Measurements from ENCODE around the gene NT5C. TPM values are rescaled to one million over a fixed set of nuclear protein-coding genes. Genes with fewer than 3 reads are reported as not detected.

The NT5C gene
- total RNA-seq, 2 experiments from 2014 or later, result 14.1 to 16.1 TPM

GRCh38 chr17:75124041-75124818, 7.3 kb downstream of the NT5C start:
- ChIA-PET CTCF (interaction anchor here (1.4 to 3.8 kb wide), 5 partner anchors 10 to 77 kb away, joined by 3 to 25 read pairs (median 7); partner anchors contain the start of gene ARMC7), POLR2A (interaction anchor here (0.6 to 1.5 kb wide), 8 partner anchors 10 to 237 kb away, joined by 3 to 10 read pairs (median 3); partner anchors contain the start of genes ARMC7 and SUMO2)
- H3K4me3 ChIP-seq (ENCODE audit: low read length), result no peak overlapping the region
- H3K9me3 ChIP-seq (ENCODE audit: control insufficient read depth in 1 of 2, insufficient read depth in 1 of 2, low read length in 2 of 2), result no peaks in the 10 kb centered on the region
- ATAC-seq (ENCODE audit: poor library complexity) (peak; percentile 85), DNase-seq (peak in 13 of 14 experiments; percentile 32 to 80 (median 59))
- Mint-ChIP-seq H3K9me3 (no peaks in the 10 kb centered on the region), H3K36me3 (ENCODE audit: low read depth) (peaks cover 14% of the 10 kb centered on the region), H3K4me1 (ENCODE audit: low read depth) (peaks cover 29% of the 10 kb centered on the region), H3K27me3 (no peaks in the 10 kb centered on the region), H3K27ac (peak overlapping the region; percentile 84), H3K4me3 (peak overlapping the region; percentile 34)
- H3K4me1 ChIP-seq (ENCODE audit: insufficient read depth, low read length), result peaks cover 29% of the 10 kb centered on the region
- peaks cover 10% of the 10 kb centered on the region for H3K36me3 ChIP-seq (ENCODE audit: insufficient read depth, low read length)
- H3K27ac ChIP-seq (ENCODE audit: low read depth in 1 of 2, low read length in 2 of 2), result peak overlapping the region in 1 of 2 donors; percentile 29
- no peaks in the 10 kb centered on the region for H3K27me3 ChIP-seq (ENCODE audit: control insufficient read depth in 1 of 2, insufficient read depth in 2 of 2, low read length in 2 of 2)
- no peak for TF ChIP-seq CTCF (IDR thresholded peaks at IDR 0.05)
- intact Hi-C loops (cut with DNase I, micrococcal nuclease), result no loop called here

GRCh38 chr17:75118307-75118706, 13.2 kb downstream of the NT5C start:
- Histone ChIP-seq H3K4me1 (ENCODE audit: insufficient read depth, low read length) (peaks cover 17% of the 10 kb centered on the region), H3K36me3 (ENCODE audit: insufficient read depth, low read length) (peaks cover 12% of the 10 kb centered on the region), H3K9me3 (ENCODE audit: control insufficient read depth in 1 of 2, insufficient read depth in 1 of 2, low read length in 2 of 2) (no peaks in the 10 kb centered on the region), H3K27me3 (ENCODE audit: control insufficient read depth in 1 of 2, insufficient read depth in 2 of 2, low read length in 2 of 2) (no peaks in the 10 kb centered on the region), H3K27ac (ENCODE audit: low read depth in 1 of 2, low read length in 2 of 2) (no peak overlapping the region), H3K4me3 (ENCODE audit: low read length) (no peak overlapping the region)
- Mint-ChIP-seq H3K4me3 (no peak overlapping the region), H3K4me1 (ENCODE audit: low read depth) (peaks cover 23% of the 10 kb centered on the region), H3K27ac (peak overlapping the region; percentile 30), H3K36me3 (ENCODE audit: low read depth) (peaks cover 27% of the 10 kb centered on the region), H3K9me3 (no peaks in the 10 kb centered on the region), H3K27me3 (no peaks in the 10 kb centered on the region)
- CTCF ChIA-PET, result interaction anchor here (0.6 to 11.1 kb wide), 2 partner anchors 13 to 73 kb away, joined by 3 to 97 read pairs; partner anchors contain the start of gene NT5C
- POLR2A ChIA-PET, result interaction anchor here (1.2 kb wide), 1 partner anchor 54 kb away, joined by 4 read pairs; no protein-coding TSS in a partner anchor
- no peak for DNase-seq
- intact Hi-C loops (cut with DNase I, micrococcal nuclease), result loop anchor here in 1 of 2 experiments (10.0 kb wide), 1 partner anchor 54 kb away; no protein-coding TSS in a partner anchor
- ATAC-seq (ENCODE audit: poor library complexity), result no peak
- TF ChIP-seq CTCF (IDR thresholded peaks at IDR 0.05), result no peak

- Histone ChIP-seq H3K36me3 (ENCODE audit: insufficient read depth, low read length) (peaks cover 12% of the 10 kb centered on the region), H3K27me3 (ENCODE audit: control insufficient read depth in 1 of 2, insufficient read depth in 2 of 2, low read length in 2 of 2) (no peaks in the 10 kb centered on the region), H3K27ac (ENCODE audit: low read depth in 1 of 2, low read length in 2 of 2) (no peak overlapping the region), H3K4me3 (ENCODE audit: low read length) (no peak overlapping the region), H3K9me3 (ENCODE audit: control insufficient read depth in 1 of 2, insufficient read depth in 1 of 2, low read length in 2 of 2) (no peaks in the 10 kb centered on the region), H3K4me1 (ENCODE audit: insufficient read depth, low read length) (peaks cover 22% of the 10 kb centered on the region)
- CTCF ChIA-PET, result interaction anchor here (1.0 to 11.1 kb wide), 3 partner anchors 14 to 85 kb away, joined by 3 to 97 read pairs (median 8); partner anchors contain the start of gene NT5C
- H3K9me3 Mint-ChIP-seq, result no peaks in the 10 kb centered on the region
- H3K36me3 Mint-ChIP-seq (ENCODE audit: low read depth), result peaks cover 25% of the 10 kb centered on the region
- peaks cover 29% of the 10 kb centered on the region for H3K4me1 Mint-ChIP-seq (ENCODE audit: low read depth)
- intact Hi-C loops (cut with DNase I, micrococcal nuclease), result loop anchor here in 1 of 2 experiments (10.0 kb wide), 1 partner anchor 52 kb away; no protein-coding TSS in a partner anchor
- no peak for TF ChIP-seq CTCF (IDR thresholded peaks at IDR 0.05)
- no peak overlapping the region for H3K27ac Mint-ChIP-seq
- POLR2A ChIA-PET, result interaction anchor here (0.6 to 3.4 kb wide), 3 partner anchors 15 to 56 kb away, joined by 3 to 30 read pairs (median 4); partner anchors contain the start of gene NT5C
- H3K27me3 Mint-ChIP-seq, result no peaks in the 10 kb centered on the region
- ATAC-seq (ENCODE audit: poor library complexity), result no peak
- DNase-seq, result no peak
- no peak overlapping the region for H3K4me3 Mint-ChIP-seq
Measured at GRCh38 chr17:75116737-75117136, 14.8 kb downstream of the NT5C start.

Data from CD4-positive, alpha-beta T cell (primary cell).